Vagina (tissue), 2 donors: ENCODE results near the gene GPR137B.

Experiments
- POLR2AphosphoS5 ChIP-seq, 2 donors: sonication (generic); formaldehyde crosslinking; IDR thresholded peaks; one replicate each; pipeline ENCODE4 v1.9.0; 2017; ENCODE audit warnings: antibody characterized with exemption in 2 of 2, mild to moderate bottlenecking in 2 of 2, low read depth in 1 of 2; ENCODE audit not compliant: insufficient read depth in 1 of 2
- TF ChIP-seq, protein P1 (sequence below), 3 experiments: fragments of 450-650 bp in 2 of 3; fragments of 200-600 bp in 1 of 3; sonication (generic) in 1 of 3; IDR thresholded peaks; one replicate each; pipeline ENCODE4 v1.5.1; 2017 to 2019; ENCODE audit warnings: antibody characterized with exemption in 3 of 3, mild to moderate bottlenecking in 2 of 3, moderate library complexity in 2 of 3

- TF ChIP-seq, protein P1, sequence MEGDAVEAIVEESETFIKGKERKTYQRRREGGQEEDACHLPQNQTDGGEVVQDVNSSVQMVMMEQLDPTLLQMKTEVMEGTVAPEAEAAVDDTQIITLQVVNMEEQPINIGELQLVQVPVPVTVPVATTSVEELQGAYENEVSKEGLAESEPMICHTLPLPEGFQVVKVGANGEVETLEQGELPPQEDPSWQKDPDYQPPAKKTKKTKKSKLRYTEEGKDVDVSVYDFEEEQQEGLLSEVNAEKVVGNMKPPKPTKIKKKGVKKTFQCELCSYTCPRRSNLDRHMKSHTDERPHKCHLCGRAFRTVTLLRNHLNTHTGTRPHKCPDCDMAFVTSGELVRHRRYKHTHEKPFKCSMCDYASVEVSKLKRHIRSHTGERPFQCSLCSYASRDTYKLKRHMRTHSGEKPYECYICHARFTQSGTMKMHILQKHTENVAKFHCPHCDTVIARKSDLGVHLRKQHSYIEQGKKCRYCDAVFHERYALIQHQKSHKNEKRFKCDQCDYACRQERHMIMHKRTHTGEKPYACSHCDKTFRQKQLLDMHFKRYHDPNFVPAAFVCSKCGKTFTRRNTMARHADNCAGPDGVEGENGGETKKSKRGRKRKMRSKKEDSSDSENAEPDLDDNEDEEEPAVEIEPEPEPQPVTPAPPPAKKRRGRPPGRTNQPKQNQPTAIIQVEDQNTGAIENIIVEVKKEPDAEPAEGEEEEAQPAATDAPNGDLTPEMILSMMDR (IDR thresholded peaks at IDR 0.05): no peak
- TF ChIP-seq POLR2AphosphoS5 (IDR thresholded peaks at IDR 0.05; ENCODE audit: insufficient read depth in 1 of 2, low read depth in 1 of 2): no peak
These were observed 80.3 kb downstream of the GPR137B start for GRCh38 chr1:236222632-236223031.
